ENCODE results near the gene AGPAT3.
A peak's percentile ranks its signal among the peaks of the same experiment; 100 is the strongest.

AGPAT3 gene

DNA sequence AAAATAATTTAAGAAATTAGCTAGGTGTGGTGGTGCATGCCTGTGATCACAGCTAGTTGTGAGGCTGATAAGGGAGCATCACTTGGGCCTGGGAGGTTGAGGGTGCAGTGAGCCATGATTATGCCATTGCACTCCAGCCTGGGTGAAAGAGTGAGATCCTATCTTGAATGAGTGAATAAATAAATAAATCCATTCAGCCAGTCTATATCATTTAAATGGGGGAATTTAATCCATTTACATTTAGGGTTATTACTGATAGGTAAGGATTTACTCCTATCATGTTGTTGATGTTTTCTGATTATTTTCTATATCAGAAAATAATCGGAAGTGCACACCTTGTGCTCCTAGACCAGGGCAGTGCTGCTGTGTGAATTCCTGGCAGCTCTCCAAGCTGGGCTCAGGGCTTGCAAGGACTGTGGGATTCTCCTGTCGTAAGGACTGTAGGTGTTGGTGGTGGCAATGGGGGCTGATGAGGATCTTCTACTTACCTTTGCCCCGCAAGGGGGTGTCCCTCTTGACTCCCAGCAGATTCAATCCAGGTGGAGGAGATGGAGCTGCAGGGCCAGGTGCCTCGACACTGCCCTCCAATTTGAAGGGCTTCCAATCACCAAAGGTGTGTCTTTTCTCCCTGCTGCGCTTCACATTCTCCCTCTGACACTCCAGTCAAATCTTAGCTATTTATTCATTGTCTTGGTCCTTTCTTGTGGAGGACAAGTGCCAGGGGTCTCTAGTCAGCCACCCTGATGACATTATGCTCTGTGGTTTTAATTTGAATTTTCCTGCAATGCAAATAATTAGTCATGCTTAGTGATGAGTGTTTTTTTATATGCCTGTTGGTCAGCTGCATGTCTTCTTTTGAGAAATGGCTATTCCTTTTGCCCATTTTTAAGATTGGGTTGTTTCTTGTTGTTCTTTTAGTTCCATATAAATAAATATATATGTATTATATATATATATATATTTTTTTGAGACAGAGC is 133.0 kb downstream of the AGPAT3 start:
- DNase-seq (ENCODE audit: low spot score) = no peak

- DNase-seq (ENCODE audit: low spot score) = no peak
Measured at GRCh38 chr21:44000360-44000759, 135.3 kb downstream of the AGPAT3 start.

GRCh38 chr21:44002511-44002910 is 137.5 kb downstream of the AGPAT3 start:
- no peak for DNase-seq (ENCODE audit: low spot score)

DNA sequence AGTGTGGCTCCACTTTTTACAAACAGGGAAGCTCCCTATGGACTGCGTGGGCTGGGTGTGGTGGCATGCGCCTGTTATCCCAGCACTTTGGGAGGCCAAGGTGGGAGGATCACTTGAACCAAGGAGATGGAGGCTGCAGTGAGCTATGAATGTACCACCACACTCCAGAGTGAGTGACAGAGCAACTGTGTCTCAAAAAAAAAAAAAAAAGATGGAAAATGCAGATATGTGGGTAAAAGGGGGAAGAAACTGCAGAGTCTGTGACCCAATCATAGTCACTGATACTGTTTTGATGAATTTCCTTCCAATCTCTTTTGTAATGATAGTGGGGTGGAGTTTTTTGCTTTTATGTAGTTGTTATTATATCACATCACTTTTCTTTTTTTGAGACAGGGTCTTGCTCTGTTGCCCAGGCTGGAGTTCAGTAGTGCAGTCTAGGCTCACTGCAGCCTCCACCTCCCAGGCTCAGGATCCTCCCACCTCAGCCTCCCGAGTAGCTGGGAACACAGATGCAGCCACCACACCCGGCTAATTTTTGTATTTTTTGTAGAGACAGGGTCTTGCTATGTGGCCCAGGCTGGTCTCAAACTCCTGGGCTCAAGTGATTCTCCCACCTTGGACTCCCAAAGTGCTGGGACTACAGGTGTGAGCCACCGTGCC is 138.4 kb downstream of the AGPAT3 start:
- no peak for DNase-seq (ENCODE audit: low spot score)

- no peak for DNase-seq (ENCODE audit: low spot score)
Measured at GRCh38 chr21:44005071-44005470, 140.0 kb downstream of the AGPAT3 start.

GRCh38 chr21:44005593-44005992 is 140.6 kb downstream of the AGPAT3 start:
- DNase-seq (ENCODE audit: low spot score) = no peak

GRCh38 chr21:44006017-44006619 is 141.1 kb downstream of the AGPAT3 start:
- DNase-seq (ENCODE audit: low spot score) = no peak

DNA sequence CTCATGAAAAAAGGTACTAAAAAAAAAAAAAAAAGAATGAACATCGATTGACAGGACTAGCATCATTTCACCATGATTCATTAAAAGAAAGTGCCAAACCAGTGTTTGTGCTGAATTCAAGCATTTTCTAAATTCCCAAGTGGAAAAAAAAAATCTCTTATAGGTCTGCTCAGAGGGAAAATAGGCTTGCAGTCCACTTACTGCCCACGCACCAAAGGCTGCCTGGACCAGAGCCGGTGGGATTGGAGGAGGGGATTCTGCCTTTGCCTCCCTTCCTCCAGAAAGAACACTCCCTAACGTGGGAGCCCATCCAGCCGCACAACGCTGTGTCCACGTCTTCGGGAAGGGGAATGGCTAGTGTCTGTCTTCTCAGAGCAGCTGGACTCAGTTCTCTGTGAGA is 141.6 kb downstream of the AGPAT3 start:
- no peak for DNase-seq (ENCODE audit: low spot score)

DNA sequence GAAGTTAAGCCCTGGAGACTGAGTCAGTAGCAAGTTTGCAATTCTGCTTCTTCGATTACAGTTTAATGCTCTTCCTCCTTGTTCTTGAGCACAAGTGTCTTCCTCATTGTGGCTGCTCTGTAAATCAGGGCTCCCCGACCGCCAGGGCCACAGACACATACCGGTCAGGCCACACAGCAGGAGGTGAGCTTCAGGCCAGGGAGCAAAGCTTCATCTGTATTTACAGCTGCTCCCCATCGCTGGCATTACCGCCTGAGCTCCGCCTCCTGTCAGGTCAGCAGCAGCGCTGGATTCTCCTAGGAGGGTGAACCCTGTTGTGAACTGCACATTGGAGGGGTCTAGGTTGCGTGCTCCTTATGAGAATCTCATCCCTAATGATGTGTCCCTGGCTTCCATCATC is 145.4 kb downstream of the AGPAT3 start:
- no peak for DNase-seq (ENCODE audit: low spot score)

DNA sequence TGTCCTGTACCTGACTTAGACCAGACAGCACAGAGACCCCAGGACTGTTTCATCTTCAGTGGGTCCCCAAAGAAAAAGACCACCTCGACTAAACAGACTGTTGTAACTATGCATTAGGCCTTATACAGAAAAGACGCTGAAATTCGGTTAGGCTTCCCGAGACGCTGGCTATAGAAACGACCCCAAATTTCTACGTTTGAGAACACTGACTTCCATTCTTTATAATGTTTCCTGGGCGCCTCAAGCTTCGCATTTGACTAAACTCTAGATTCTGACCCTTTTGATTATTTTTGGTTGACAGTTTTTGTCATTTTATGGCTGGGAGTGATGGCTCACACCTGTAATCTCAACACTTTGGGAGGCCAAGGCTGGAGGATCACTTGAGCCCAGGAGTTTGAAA is 146.1 kb downstream of the AGPAT3 start:
- DNase-seq (ENCODE audit: low spot score) = no peak

DNA sequence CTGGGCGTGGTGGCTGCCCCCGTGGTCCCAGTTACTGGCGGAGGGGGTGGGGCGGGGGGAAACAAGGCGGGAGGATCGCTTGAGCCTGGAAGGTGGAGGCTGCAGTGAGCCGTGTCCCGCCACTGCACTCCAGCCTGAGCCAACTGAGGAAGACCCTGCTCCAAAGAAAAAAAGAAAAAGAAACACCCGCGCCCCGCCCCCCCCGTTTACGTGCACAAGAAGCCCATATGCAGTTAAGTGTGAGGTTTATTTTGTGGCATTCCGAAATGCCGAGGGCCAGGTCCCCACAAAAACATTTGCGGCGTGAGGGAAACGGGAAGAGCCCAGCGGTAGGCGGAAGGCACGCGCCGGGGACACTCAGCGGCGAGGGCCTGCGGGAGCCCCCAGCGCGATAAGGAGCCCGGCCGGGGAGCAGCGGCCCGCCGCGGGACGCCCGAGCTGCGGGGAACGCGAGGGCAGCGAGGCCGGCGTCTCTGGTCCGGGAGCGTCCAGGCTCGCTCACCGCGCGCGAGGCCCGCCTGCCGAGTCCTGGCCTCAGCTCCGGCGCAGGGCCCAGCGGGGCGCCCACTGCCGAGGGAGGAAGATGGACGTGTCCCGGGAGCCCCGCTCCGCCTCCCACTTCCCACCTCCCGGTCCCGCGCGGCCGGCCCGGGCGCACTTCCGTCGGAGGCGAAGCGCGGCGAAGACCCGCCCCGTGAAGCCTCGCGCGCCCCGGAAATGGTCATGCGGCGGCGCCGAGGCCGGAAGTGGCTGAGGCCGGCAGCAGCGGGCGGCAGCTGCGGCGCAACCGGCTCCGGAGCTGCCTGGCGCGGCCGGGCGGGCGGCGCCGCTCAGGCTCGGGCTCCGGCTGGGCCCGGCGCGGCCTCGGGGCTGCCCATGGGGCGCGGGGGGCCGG is 146.8 kb downstream of the AGPAT3 start, which contains the start of gene TRAPPC10:
TRAPPC10 (plus strand) TSS at position 731 of the 895 bp plus-strand sequence. CDS start 185 bp downstream, outside the sequence.
- peak; percentile 80 for DNase-seq (ENCODE audit: low spot score)

- DNase-seq (ENCODE audit: low spot score) = peak; percentile 88
Measured at GRCh38 chr21:44012474-44013379, 147.7 kb downstream of the AGPAT3 start.

DNA sequence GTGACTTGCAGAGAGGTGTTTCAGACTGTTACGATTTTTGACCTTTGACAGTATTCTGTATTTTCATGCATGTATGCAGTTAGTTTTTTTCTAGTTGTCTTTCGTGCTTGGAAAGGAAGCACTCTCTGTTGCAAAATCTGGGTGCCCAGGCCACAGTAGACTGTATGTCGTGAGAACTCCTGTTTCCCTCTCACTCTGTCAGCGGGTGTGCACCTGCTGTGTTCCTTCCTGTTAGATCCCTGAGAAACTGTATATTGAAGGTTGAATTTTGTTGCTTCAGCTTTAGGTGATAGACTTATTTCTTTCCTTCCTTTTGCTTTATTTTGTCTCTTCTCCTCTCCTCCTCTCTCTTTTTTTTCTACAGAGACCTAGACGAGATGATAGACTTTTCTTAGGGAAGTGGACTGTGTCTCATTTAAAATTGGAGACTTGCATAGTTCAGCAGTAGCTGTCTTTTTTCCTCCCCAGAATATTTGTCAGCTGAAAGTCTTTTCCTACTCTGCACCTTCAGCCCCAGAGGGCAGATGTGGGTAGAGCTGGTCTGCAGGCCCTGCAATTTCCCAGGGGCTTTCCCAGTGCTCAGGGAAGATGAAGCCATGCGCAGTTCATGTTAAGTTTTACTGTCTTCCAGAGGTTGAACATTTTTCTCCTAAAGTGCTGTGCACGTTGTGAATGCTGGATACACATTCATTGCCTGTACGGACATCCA is 148.5 kb downstream of the AGPAT3 start:
- DNase-seq (ENCODE audit: low spot score) = peak; percentile 32

- peak; percentile 34 for DNase-seq (ENCODE audit: low spot score)
Measured at GRCh38 chr21:44017601-44018000, 152.6 kb downstream of the AGPAT3 start.

- no peak for DNase-seq (ENCODE audit: low spot score)
Measured at GRCh38 chr21:44018127-44018526, 153.1 kb downstream of the AGPAT3 start.

DNA sequence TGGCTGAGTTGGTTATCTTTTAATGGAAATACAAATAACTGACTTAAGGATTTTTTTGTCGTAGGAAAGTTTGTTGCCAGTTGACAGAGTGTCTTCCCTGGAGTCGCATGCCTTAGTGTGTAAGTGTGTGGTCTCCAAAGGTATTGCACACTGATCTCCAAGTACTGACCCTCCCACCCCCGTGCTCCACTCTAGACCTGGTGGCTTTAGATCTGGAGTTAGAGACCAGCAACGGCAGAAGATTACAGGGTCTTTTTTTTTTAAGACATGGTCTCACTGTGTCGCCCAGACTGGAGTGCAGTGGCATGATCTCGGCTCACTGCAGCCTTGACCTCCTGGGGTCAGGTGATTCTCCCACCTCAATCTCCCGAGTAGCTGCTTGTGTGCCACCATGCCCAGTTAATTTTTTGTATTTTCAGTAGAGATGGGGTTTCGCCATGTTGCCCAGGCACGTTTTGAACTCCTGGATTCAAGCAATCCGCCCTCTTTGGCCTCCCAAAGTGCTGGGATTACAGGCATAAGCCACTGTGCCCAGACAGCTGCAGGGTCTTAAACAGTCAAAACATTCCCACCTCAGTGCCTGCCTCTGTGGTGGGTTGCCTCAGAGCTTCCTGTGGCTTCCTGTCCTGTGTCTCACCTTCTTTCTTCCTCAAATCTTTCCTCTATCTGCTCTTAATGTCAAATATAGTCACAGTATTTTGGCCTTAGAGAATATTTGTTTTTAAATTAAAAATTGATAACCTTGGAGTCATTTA is 154.0 kb downstream of the AGPAT3 start:
- DNase-seq (ENCODE audit: low spot score) = no peak

DNA sequence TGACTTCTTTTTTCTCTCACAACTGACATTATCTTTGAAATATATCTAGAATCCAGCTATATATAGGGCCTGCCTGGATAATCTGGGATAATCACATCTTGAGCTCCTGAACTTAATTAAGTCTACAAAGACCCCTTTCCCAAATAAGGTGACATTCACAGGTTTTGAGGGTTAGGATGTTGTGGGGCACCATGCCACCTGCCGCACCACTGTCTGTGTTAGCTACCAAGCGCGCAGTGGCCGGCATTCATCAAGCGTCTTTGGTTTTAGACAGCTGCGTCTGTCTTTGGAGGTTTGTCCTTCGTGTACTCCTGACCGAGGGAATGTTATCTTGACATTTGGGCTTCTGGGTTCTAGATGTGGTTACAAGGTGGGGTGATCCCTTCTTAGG is 154.5 kb downstream of the AGPAT3 start:
- no peak for DNase-seq (ENCODE audit: low spot score)

- no peak for DNase-seq (ENCODE audit: low spot score)
Measured at GRCh38 chr21:44020551-44020950, 155.5 kb downstream of the AGPAT3 start.

DNA sequence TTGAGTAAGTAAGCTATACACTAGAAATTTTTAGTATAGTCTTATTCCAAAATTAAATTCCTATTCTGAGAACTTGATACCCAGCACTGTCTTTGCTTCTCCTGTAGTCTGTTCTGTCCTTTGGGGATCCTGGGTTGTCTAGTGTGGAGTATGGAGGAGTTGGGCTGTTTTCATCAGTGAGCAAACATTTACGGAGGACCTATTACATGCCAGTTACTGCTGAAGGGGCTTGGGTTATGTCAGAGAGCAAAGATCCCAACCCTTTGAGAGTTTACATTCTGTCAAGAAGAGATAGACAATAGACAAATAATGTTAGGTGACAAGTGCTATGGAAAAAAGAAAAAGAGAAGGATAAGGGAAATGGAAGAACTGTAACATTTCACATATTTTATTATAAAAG is 156.0 kb downstream of the AGPAT3 start:
- no peak for DNase-seq (ENCODE audit: low spot score)

All from hematopoietic multipotent progenitor cell treated with erythropoietin and hydrocortisone succinate and interleukin-3 and kit ligand, for 17 days (in vitro differentiated cells).